GM12878 (cell line): Measurements from ENCODE around the gene HMGN3. TPM values are rescaled to one million over a fixed set of nuclear protein-coding genes. Genes with fewer than 3 reads are reported as not detected.
"Not testable (repeated sequence)": the region's sequence is repeated elsewhere in the genome, so short reads cannot be mapped to it uniquely, and the experiment has no call there.

Experiments
- ATAC-seq: fragments of 200-7000 bp; cut with Tn5 transposase; 3 replicates; pipeline ENCODE4 v1.9.1; 2020; ENCODE audit warnings: mild to moderate bottlenecking, moderate library complexity
- BruUV-seq: library from RNA; stranded (reverse); fragments of 400-500 nt; replicated peaks from 2 replicates; lab custom pipeline; 2021; lab: Mats Ljungman, UMichigan
- CTCF ChIA-PET: fragments of 300-600 bp; sonication (Branson Sonifier 250); formaldehyde crosslinking; extraction: SDS; loops from one replicate; lab custom pipeline; 2021; ENCODE audit warnings: inconsistent platforms; lab: Yijun Ruan, JAX
- POLR2A ChIA-PET: fragments of 350-600 bp; formaldehyde crosslinking; extraction: SDS; loops from one replicate; lab custom pipeline; 2021; ENCODE audit warnings: inconsistent platforms; lab: Charles Lee
- RAD21 ChIA-PET: fragments of 300-600 bp; sonication (Branson Sonifier 250); formaldehyde crosslinking; loops from one replicate; lab custom pipeline; 2023; ENCODE audit warnings: antibody characterized with exemption; ENCODE audit not compliant: unreplicated experiment; lab: Charles Lee
- SMC1A ChIA-PET: fragments of 300-600 bp; sonication (Branson Sonifier 250); formaldehyde crosslinking; loops from one replicate; lab custom pipeline; 2023; ENCODE audit not compliant: unreplicated experiment, uncharacterized antibody; lab: Charles Lee
- DNase-seq: peaks from one replicate; pipeline ENCODE4 v3.0.0-alpha.2; 2011; ENCODE audit warnings: low read depth, low spot score
- FAIRE-seq: peaks from 3 replicates; lab custom pipeline; 2011; peaks lifted over from hg19 to GRCh38; lab: Jason Lieb, UNC
- H2AFZ ChIP-seq: 2 replicates; pipeline ENCODE4 v1.6.0; 2011; ENCODE audit warnings: low read depth, low read length, control low read depth; ENCODE audit not compliant: control insufficient read depth
- H3K27ac ChIP-seq: 2 replicates; pipeline ENCODE4 v1.5.1; 2011; ENCODE audit warnings: control low read depth; ENCODE audit not compliant: control insufficient read depth, insufficient read depth
- H3K27me3 ChIP-seq, 2 experiments: replicated peaks in 1 of 2; 2 replicates each; pipeline versions ENCODE4 v1.6.0 to v1.6.1; 2011; ENCODE audit warnings: low read length in 1 of 2; ENCODE audit not compliant: control insufficient read depth in 2 of 2, insufficient read depth in 2 of 2
- H3K36me3 ChIP-seq, 2 experiments: 2 replicates each; pipeline ENCODE4 v1.5.1; 2011; ENCODE audit warnings: low read length in 1 of 2; ENCODE audit not compliant: control insufficient read depth in 2 of 2, insufficient read depth in 2 of 2
- H3K4me1 ChIP-seq: 2 replicates; pipeline ENCODE4 v1.6.1; 2011; ENCODE audit warnings: mild to moderate bottlenecking, low read length, moderate library complexity, mixed read lengths; ENCODE audit not compliant: control insufficient read depth, insufficient read depth
- H3K4me2 ChIP-seq: 2 replicates; pipeline ENCODE4 v1.6.0; 2011; ENCODE audit warnings: control low read depth; ENCODE audit not compliant: control insufficient read depth, insufficient read depth
- H3K4me3 ChIP-seq: fragments of 200-600 bp; sonication (generic); 2 replicates; pipeline ENCODE4 v1.5.1; 2016
- H3K79me2 ChIP-seq: 2 replicates; pipeline ENCODE4 v1.6.0; 2011; ENCODE audit warnings: low read length; ENCODE audit not compliant: control insufficient read depth, insufficient read depth
- H3K9ac ChIP-seq: 2 replicates; pipeline ENCODE4 v1.8.0; 2011; ENCODE audit warnings: low read length, control low read depth, mixed read lengths; ENCODE audit not compliant: control insufficient read depth, insufficient read depth
- H3K9me3 ChIP-seq: replicated peaks from 3 replicates; pipeline ENCODE4 v1.5.1; 2011; ENCODE audit warnings: mild to moderate bottlenecking, low read length; ENCODE audit not compliant: control insufficient read depth, insufficient read depth
- H4K20me1 ChIP-seq: 2 replicates; pipeline ENCODE4 v1.6.0; 2011; ENCODE audit not compliant: control insufficient read depth, insufficient read depth
- ATF2 ChIP-seq: IDR thresholded peaks from 2 replicates; pipeline ENCODE4 v1.6.1; 2012; ENCODE audit warnings: low read length, inconsistent platforms
- CHD4 ChIP-seq: fragments of 200-600 bp; sonication (generic); IDR thresholded peaks from 2 replicates; pipeline ENCODE4 v1.6.1; 2016; ENCODE audit warnings: mild to moderate bottlenecking
- CREM ChIP-seq: IDR thresholded peaks from 2 replicates; pipeline ENCODE4 v1.6.1; 2014; ENCODE audit warnings: antibody characterized with exemption, low read depth
- ELK1 ChIP-seq: IDR thresholded peaks from 2 replicates; pipeline ENCODE4 v1.6.1; 2012; ENCODE audit warnings: low read depth, low read length, improper control_type of control experiment
- EZH2 ChIP-seq: IDR thresholded peaks from 2 replicates; pipeline ENCODE4 v1.6.1; 2012; ENCODE audit warnings: low read depth, mild to moderate bottlenecking, control low read depth, inconsistent platforms, low read length, borderline replicate concordance; ENCODE audit not compliant: control insufficient read depth
- MTA2 ChIP-seq: fragments of 450-650 bp; IDR thresholded peaks from 2 replicates; pipeline ENCODE4 v1.6.1; 2016; ENCODE audit warnings: low read depth, mild to moderate bottlenecking, moderate library complexity
- MTA3 ChIP-seq: IDR thresholded peaks from 2 replicates; pipeline ENCODE4 v1.6.1; 2012; ENCODE audit warnings: low read length, inconsistent platforms, borderline replicate concordance
- MYB ChIP-seq: fragments of 150-350 bp; IDR thresholded peaks from 2 replicates; pipeline ENCODE4 v1.6.1; 2014; ENCODE audit warnings: mild to moderate bottlenecking, low read depth, low read length, borderline replicate concordance
- POLR2A ChIP-seq: IDR thresholded peaks from 2 replicates; pipeline ENCODE4 v1.6.1; 2011; ENCODE audit warnings: low read depth, mild to moderate bottlenecking, low read length
- POLR2AphosphoS5 ChIP-seq: IDR thresholded peaks from 2 replicates; pipeline ENCODE4 v1.6.1; 2011; ENCODE audit warnings: mild to moderate bottlenecking, low read length, inconsistent platforms
- POU2F2 ChIP-seq: IDR thresholded peaks from 3 replicates; pipeline ENCODE4 v1.6.1; 2011; ENCODE audit warnings: low read depth, mild to moderate bottlenecking, low read length, borderline replicate concordance
- PRDM15 ChIP-seq: fragments of 450-650 bp; formaldehyde crosslinking; IDR thresholded peaks from 2 replicates; pipeline ENCODE4 v1.4.0; 2020; ENCODE audit warnings: mild to moderate bottlenecking, moderate library complexity
- WGBS: methylation state at CpG from one replicate; pipeline ENCODE4 v1.1.6; 2016; ENCODE audit warnings: low lambda C conversion rate; ENCODE audit not compliant: insufficient replicate concordance, insufficient coverage; ENCODE audit errors: missing lambda C conversion rate; 5-methylcytosine and 5-hydroxymethylcytosine counted together
- in situ Hi-C: fragments of 300-500 bp; cut with MboI; formaldehyde crosslinking; loops from 9 replicates; pipeline ENCODE4 v1.14.3; 2018; ENCODE audit warnings: mixed read lengths
- intact Hi-C: fragments of 100-400 bp; cut with micrococcal nuclease; formaldehyde crosslinking; loops from one replicate; pipeline ENCODE4 v1.14.2; 2022; ENCODE audit not compliant: unreplicated experiment
- polyA plus RNA-seq, 11 experiments: library from polyadenylated mRNA; depleted of rRNA in 4 of 11; unstranded in 6 of 11; stranded (reverse) in 5 of 11; fragments of >200 nt; fragmentation: Nextera tagmentation in 4 of 11; fragmentation: Illumina TruSeq in 1 of 11; extraction: Ambion mirVana in 4 of 11; extraction: Trizol in 1 of 11; gene quantifications; 1 replicate in 1 of 11; 2 replicates in 10 of 11; pipeline versions ENCODE4 v1.2.1 to v1.2.3, GENCODE V29; 2011 to 2016; ENCODE audit warnings: inconsistent platforms in 2 of 11, missing spikeins in 2 of 11, low read depth in 1 of 11
- total RNA-seq, 4 experiments: library from RNA; depleted of rRNA in 3 of 4; stranded (reverse); fragments of >200 nt in 3 of 4; fragmentation: Illumina TruSeq in 1 of 4; extraction: Trizol in 1 of 4; gene quantifications; 2 replicates each; pipeline versions ENCODE4 v1.2.1 to v1.2.3, GENCODE V29; 2013 to 2021

HMGN3 gene
- total and polyA plus RNA-seq, 10 of the 15 experiments (the other 5 are each of a cell fraction or from before 2014, with no cell fraction given), result 115 to 496 (median 262) TPM

GRCh38 chr6:79257381-79258205 is 23.1 kb upstream of the HMGN3 start:
- ATAC-seq (no peak), FAIRE-seq (no peak), DNase-seq (no peak)
- TF ChIP-seq EZH2 (no peak), MTA2 (no peak), POLR2AphosphoS5 (no peak), POU2F2 (no peak), CHD4 (no peak), ATF2 (no peak), MYB (no peak), ELK1 (no peak), POLR2A (no peak), PRDM15 (CRISPR knock-in tag) (no peak), CREM (no peak), MTA3 (no peak)
- H3K79me2 ChIP-seq, result no peaks in the 10 kb centered on the region
- no peaks in the 10 kb centered on the region; the same call in 2 of the 3 replicates for H3K9me3 ChIP-seq
- H3K27ac ChIP-seq, result no peak overlapping the region
- no peaks in the 10 kb centered on the region for H3K27me3 ChIP-seq
- ChIA-PET SMC1A (interaction anchor here (0.6 to 1.0 kb wide), 3 partner anchors 9 to 234 kb away, joined by 3 read pairs; no protein-coding TSS in a partner anchor), CTCF (no interaction called here), RAD21 (no interaction called here), POLR2A (no interaction called here)
- H3K4me2 ChIP-seq, result no peak overlapping the region
- intact Hi-C loops (no loop called here), in situ Hi-C loops (no loop called here)
- H3K4me1 ChIP-seq, result no peaks in the 10 kb centered on the region
- H3K4me3 ChIP-seq, result no peak overlapping the region
- H3K9ac ChIP-seq, result no peak overlapping the region
- H4K20me1 ChIP-seq, result no peaks in the 10 kb centered on the region
- no peak overlapping the region for H2AFZ ChIP-seq
- no TSS peak for BruUV-seq
- WGBS, result 47% methylated on average over 5 of the region's 5 CpGs
- H3K36me3 ChIP-seq, result no peaks in the 10 kb centered on the region

- H3K27me3 ChIP-seq, BruUV-seq, CTCF ChIA-PET, H3K36me3 ChIP-seq, FAIRE-seq, H3K9me3 ChIP-seq, H4K20me1 ChIP-seq, POLR2A ChIA-PET, in situ Hi-C loops, intact Hi-C loops, H3K4me1 ChIP-seq, H3K9ac ChIP-seq, H3K4me2 ChIP-seq, DNase-seq, H2AFZ ChIP-seq, ATAC-seq, H3K4me3 ChIP-seq, H3K79me2 ChIP-seq, H3K27ac ChIP-seq, RAD21 ChIA-PET: not testable (repeated sequence)
- 61% methylated on average over 10 of the region's 10 CpGs for WGBS
- SMC1A ChIA-PET, result interaction anchor here (1.0 kb wide), 1 partner anchor 129 kb away, joined by 3 read pairs; no protein-coding TSS in a partner anchor
These were observed 22.3 kb upstream of the HMGN3 start for GRCh38 chr6:79256770-79257169.
